ENCODE measurements around the gene FGFR2.

DNA sequence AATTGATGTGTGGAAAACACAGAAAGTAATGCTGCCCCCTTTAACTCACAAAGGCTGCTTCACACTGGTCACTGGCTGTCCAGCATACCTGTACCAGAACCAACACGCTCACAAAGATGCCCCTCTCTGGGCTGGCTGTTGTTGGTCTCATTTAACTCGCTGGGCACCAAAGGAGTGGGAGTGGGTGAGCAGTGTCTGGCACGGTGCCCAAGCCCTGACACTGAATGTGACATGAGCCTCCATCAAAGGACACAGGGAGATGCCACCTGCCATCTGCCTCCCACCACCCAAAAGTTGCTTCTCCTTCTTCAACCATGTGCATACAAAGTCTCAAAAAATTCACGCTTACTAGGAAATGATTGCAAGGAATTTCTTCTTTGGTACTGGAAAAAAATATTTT, 86.8 kb downstream of the FGFR2 start:
- TF ChIP-seq, protein P1, sequence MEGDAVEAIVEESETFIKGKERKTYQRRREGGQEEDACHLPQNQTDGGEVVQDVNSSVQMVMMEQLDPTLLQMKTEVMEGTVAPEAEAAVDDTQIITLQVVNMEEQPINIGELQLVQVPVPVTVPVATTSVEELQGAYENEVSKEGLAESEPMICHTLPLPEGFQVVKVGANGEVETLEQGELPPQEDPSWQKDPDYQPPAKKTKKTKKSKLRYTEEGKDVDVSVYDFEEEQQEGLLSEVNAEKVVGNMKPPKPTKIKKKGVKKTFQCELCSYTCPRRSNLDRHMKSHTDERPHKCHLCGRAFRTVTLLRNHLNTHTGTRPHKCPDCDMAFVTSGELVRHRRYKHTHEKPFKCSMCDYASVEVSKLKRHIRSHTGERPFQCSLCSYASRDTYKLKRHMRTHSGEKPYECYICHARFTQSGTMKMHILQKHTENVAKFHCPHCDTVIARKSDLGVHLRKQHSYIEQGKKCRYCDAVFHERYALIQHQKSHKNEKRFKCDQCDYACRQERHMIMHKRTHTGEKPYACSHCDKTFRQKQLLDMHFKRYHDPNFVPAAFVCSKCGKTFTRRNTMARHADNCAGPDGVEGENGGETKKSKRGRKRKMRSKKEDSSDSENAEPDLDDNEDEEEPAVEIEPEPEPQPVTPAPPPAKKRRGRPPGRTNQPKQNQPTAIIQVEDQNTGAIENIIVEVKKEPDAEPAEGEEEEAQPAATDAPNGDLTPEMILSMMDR (IDR thresholded peaks at IDR 0.05): no peak
- TF ChIP-seq POLR2AphosphoS5 (IDR thresholded peaks at IDR 0.05): no peak
